BE2C (cell line): ENCODE results near the gene TMEM167A.

Experiments used
- DNase-seq: peaks from one replicate; pipeline ENCODE4 v3.0.0-alpha.2; 2020
- H3K27me3 ChIP-seq: fragments of 250-450 bp; sonication (Bioruptor Pico); 2 replicates; pipeline ENCODE4 v1.5.1; 2020; ENCODE audit warnings: mild to moderate bottlenecking
- H3K36me3 ChIP-seq: fragments of 250-450 bp; sonication (Bioruptor Pico); 2 replicates; pipeline ENCODE4 v1.5.1; 2020; ENCODE audit warnings: mild to moderate bottlenecking
- H3K4me1 ChIP-seq: fragments of 250-450 bp; sonication (Bioruptor Pico); 2 replicates; pipeline ENCODE4 v1.5.1; 2020
- H3K4me3 ChIP-seq: 2 replicates; pipeline ENCODE4 v1.5.1; 2011; ENCODE audit warnings: low read depth, low read length
- H3K9me3 ChIP-seq: fragments of 250-450 bp; sonication (Bioruptor Pico); 2 replicates; pipeline ENCODE4 v1.5.1; 2020
- CTCF ChIP-seq: IDR thresholded peaks from 2 replicates; pipeline ENCODE4 v1.5.1; 2012; ENCODE audit warnings: mild to moderate bottlenecking, low read depth, low read length

The TMEM167A gene

DNA sequence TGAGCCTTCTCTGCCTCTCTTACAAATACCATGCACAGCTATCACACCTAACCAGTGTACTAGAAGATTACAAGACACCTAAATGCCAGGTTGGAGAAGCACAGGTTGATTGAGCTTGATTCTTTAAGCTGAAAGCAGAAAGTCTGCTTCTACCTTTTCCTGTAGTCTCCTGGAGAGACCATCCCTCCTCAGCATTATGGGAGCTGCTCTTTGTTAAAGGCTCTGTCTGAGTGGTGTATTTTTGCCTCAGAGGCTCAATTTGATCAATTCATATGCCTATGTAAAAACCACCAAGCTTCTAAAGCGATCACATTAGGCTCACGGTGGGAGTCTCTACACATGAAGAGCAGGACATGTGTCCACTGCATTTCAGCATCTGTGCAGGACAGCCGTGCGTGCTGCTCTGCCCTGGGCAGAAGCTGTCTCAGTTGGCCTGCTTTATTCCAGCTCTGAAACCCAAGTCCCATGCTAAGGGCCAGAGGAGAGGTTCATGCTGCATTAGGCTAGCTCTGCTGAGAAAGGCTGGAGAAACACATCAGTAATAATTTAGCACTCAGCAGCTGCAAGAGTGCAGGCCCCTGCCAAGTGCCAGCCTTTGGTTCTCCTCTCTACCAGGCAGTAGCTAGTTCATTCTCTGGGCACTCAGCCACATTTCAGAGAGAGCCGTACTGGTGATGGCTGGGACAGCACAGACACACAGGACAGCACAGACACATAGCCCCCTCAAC is 41.7 kb downstream of the TMEM167A start:
- Histone ChIP-seq H3K36me3 (no peaks in the 10 kb centered on the region), H3K4me3 (no peak overlapping the region), H3K27me3 (no peaks in the 10 kb centered on the region), H3K9me3 (no peaks in the 10 kb centered on the region), H3K4me1 (peaks cover 19% of the 10 kb centered on the region)
- TF ChIP-seq CTCF = no peak
- peak; percentile 79 for DNase-seq

DNA sequence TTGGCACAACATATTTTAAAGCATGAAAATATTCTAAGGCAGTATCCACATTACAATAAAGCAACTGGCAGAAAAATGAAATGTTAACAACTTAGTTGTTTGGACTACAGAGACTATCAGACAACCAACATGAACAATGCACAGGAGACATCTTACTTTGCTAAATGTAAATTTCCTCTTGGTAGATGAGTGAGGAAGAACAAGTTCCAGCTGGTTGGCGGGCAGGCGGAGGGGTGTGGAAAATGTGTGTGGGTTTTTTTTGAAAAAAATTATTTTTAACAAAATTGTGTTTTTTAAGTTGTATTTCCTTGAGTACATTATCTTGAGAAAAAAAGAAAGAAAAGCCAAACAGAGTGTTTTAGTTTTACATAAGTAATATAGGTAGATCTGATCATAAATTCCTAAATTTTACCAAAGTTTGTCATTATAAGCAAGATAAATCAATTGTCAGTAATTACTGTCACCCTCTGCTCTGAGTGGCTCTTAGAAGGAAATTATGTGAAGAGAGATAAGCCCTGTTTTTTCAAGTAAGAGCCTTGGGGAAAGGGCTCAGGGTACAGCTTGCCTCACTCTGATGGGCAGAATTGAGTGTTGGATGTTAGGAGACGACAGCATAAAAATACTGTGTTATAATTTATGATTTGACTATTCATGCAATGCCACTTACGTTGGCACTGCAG is 42.5 kb downstream of the TMEM167A start:
- Histone ChIP-seq H3K36me3 (no peaks in the 10 kb centered on the region), H3K9me3 (no peaks in the 10 kb centered on the region), H3K4me1 (peaks cover 19% of the 10 kb centered on the region), H3K27me3 (no peaks in the 10 kb centered on the region), H3K4me3 (no peak overlapping the region)
- no peak for DNase-seq
- TF ChIP-seq CTCF = no peak

- peaks cover 19% of the 10 kb centered on the region for H3K4me1 ChIP-seq
- no peak overlapping the region for H3K4me3 ChIP-seq
- H3K27me3 ChIP-seq = no peaks in the 10 kb centered on the region
- no peak for TF ChIP-seq CTCF
- no peaks in the 10 kb centered on the region for H3K36me3 ChIP-seq
- H3K9me3 ChIP-seq = no peaks in the 10 kb centered on the region
- DNase-seq = no peak
These were observed 43.2 kb downstream of the TMEM167A start for GRCh38 chr5:83034036-83034435.

- H3K36me3 ChIP-seq = no peaks in the 10 kb centered on the region
- no peak for TF ChIP-seq CTCF
- no peaks in the 10 kb centered on the region for H3K27me3 ChIP-seq
- peaks cover 17% of the 10 kb centered on the region for H3K4me1 ChIP-seq
- no peaks in the 10 kb centered on the region for H3K9me3 ChIP-seq
- no peak overlapping the region for H3K4me3 ChIP-seq
- no peak for DNase-seq
These were observed 45.8 kb downstream of the TMEM167A start for GRCh38 chr5:83031381-83031780.

GRCh38 chr5:83029912-83030311 is 47.3 kb downstream of the TMEM167A start:
- H3K4me3 ChIP-seq = no peak overlapping the region
- H3K4me1 ChIP-seq = peaks cover 6% of the 10 kb centered on the region
- no peak for DNase-seq
- H3K9me3 ChIP-seq = no peaks in the 10 kb centered on the region; the same call in 1 of the 2 replicates
- H3K36me3 ChIP-seq = no peaks in the 10 kb centered on the region
- H3K27me3 ChIP-seq = no peaks in the 10 kb centered on the region
- no peak for TF ChIP-seq CTCF
